ENCODE results near the gene ATP5IF1.

- TF ChIP-seq POLR2A (IDR thresholded peaks at IDR 0.05; ENCODE audit: low read depth, low read length) (no peak), POLR2AphosphoS5 (IDR thresholded peaks at IDR 0.05; ENCODE audit: low read depth, low read length) (no peak), TAF1 (IDR thresholded peaks at IDR 0.05; ENCODE audit: borderline replicate concordance, low read depth, low read length) (no peak)
These were observed 36.4 kb downstream of the ATP5IF1 start for GRCh38 chr1:28272215-28272852.

Data from GM12892 (cell line).